GM19240 (cell line): ENCODE data around the gene TRIM65.

Experiments
- DNase-seq: peaks from one replicate; pipeline ENCODE4 v3.0.0; 2011; ENCODE audit warnings: low spot score; ENCODE audit not compliant: insufficient read length

Gene TRIM65

GRCh38 chr17:75917141-75917916 lies 20.6 kb upstream of the TRIM65 start:
- no peak for DNase-seq

- DNase-seq: no peak
These were observed 18.5 kb upstream of the TRIM65 start for GRCh38 chr17:75915268-75915667.

DNA sequence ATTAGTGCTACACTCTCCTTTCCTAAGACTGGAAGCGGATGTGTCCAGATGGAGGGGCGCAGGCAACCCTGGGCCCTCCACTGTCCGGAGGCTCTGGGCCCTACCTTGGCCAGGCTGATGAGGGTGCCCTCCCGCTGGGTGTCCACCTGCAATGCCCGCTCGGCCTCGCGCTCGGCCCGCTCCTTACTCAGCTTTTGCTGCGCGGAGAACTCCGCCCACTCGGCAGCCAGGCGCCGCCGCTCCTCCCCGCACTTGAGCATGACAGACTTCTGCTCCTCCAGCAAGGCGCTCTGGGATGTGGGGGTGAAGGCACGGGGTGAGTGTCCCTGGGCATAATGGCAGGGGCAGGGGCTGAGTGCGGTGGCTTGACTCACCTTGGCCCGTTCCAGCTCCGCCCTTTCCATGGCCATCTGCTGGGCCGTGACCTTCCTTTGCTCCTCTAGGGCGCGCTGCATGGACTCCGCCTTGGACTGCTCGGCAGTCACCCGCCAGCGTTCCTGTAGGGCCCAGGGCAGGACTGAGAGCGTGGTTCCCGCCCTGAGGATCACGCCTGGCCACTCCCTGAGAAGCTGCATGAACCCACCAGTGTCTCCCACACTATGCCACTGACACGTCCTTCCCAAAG lies 18.0 kb upstream of the TRIM65 start:
- DNase-seq: no peak

DNA sequence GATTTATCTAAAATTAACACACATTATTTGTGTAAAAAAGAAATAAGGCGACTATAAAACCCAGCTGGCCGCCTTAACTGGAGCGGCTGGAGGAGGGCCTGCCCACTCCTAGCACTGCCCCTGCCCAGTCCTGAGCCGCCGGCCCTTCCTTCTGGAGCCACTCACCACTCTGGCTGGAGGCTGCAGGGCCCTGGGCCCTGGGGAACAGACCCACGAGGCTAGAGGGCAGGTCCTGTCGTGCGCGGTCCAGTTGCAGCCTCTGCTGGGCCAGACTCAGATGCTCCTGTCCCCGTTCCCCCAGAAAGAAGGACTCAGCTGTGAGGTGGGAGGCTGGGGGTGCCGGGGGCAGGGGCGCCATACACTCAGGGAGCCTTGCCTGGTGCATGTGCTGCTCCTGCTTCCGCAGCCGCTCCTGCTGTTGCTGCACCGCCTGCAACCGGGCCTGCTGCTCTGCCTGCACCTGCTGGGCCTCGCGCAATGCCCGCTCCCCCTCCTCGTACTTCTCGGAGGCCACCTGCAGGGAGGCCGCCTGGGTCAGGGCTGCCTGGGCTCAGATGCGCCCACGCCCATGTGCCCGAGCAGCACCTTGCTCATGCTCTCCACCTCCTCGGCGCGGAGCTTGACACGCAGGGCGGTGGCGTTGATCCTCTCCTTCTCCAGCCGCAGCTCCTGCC lies 16.9 kb upstream of the TRIM65 start:
- DNase-seq: no peak

GRCh38 chr17:75910699-75911098 lies 13.9 kb upstream of the TRIM65 start:
- no peak for DNase-seq

- DNase-seq: no peak
These were observed 13.1 kb upstream of the TRIM65 start for GRCh38 chr17:75909812-75910274.

DNA sequence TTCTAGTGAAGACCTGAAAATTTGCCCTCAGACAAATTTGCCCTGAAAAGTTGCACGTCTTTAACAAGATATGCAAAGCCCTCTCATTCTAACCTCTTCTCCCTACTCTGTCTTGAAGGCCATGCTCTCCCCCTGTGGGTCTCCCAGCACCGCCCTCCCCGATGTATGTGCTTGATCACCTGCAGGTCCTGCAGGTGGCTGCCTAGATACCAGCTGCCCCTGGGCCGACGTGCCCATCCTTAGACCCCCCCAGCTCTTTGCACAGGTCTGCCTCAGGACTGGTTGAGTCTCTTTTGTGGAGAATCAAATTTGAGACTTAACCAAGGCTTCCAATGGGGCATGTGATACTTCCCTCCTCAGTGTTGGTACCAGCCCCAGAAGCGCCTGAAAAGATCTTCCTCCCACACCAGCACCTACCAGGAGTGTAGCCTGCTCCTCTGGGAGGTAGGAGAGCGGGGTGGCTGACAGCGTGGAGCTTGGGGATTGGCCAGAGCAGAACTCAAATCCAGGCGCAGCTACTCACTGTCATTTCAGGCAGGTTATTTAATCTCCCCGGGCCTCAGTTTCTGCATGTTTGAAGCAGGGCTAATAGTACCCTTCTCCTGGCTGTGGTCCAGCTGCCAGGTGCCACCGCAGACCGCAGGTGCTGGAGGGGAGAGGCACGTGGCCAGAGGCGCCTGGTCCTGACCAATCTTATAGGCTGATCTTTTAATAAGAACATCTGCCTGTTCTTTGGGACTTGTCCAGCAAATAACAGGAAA lies 12.5 kb upstream of the TRIM65 start:
- DNase-seq: no peak

DNA sequence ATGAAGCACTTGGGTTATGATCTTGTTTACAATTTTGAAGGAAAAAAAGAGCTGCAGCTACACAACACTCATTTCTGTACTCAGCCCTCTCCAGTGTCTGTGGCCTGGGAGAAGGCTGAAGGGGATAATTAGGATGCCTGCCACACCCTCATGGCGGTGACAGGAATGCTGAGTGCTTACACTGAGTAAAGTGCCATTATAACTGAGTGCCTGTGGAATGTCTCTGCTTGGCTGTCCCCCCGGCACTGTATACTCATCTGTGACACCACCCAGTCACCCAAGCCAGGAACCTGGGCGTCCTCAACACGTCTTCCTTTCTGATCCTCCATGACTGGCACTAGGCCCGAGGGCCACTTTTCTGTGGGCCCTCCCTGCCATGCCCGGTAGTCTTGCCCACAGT lies 11.4 kb upstream of the TRIM65 start:
- no peak for DNase-seq

DNA sequence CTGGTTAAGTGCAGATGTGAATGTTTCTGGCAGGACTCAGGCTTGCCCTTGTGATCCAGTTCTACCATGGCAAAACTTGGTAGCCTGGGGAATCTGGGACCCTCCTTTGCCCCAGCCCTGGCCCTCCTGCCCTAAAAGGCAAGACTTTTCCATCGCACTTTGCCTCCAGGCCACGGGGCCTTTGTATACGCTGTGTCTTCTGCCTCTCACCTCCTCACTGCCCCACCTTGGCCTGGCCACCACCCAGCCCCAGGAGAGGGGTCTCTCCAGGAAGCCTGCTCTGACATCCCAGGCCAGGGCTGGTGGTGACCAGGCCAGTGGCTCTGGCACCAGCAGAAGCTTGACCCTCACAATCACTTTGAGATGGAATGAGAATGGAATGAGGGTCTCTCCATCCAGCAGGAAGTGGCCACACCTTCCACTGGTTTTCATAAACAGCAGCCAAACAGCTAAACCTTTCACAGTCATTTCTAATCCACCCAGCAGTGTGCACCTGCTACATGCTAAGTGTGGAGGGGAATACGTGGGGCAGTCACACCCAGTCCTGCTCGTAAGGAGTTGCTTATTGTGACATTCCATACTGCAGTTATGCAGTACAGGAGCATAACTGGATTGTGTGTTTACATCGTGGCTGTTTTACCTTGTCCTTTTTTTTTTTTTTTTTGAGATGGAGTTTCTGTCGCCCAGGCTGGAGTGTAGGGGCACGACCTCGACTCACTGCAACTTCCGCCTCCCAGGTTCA lies 9.6 kb upstream of the TRIM65 start:
- DNase-seq: no peak

DNA sequence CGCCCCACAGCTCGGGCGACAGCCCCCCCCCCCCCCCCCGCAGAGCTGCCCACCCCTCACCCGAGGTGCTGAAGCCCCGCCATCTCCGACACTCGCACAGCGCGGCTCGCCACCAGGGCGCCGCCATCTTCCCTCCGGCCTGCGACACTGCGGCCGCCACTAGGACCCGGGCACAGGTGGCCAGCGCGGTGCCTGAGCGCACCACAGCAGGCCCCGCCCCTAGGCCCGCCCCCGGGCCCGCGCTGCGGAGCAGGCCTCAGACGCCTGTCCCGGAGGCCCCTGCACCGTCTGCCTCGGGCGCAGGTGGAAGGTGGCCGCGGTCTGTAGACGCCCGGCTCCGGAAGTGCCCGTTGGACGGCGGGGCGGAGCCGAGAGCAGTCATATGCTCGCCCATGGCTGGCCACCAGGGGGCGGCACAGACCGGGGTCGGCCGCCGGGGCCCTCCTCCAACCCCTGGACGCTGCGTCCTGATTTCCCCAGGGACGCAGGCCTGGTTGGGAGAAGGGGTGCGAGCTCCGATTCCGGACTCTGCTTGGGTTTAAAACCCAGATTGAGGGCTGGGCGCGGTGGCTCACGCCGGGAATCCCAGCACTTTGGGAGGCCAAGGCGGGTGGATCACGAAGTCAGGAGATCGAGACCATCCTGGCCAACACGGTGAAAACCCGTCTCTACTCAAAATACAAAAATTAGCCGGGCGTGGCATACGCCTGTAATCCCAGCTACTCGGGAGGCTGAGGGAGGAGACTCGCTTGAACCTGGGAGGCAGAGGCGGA lies 8.2 kb upstream of the TRIM65 start, which contains the start of gene MRPL38:
MRPL38 (minus strand) TSS at position 136 of the 773 bp plus-strand sequence; CDS start at position 127, 9 bp downstream.
- peak; percentile 99 for DNase-seq

- DNase-seq: no peak
These were observed 5.7 kb upstream of the TRIM65 start for GRCh38 chr17:75902406-75902805.

DNA sequence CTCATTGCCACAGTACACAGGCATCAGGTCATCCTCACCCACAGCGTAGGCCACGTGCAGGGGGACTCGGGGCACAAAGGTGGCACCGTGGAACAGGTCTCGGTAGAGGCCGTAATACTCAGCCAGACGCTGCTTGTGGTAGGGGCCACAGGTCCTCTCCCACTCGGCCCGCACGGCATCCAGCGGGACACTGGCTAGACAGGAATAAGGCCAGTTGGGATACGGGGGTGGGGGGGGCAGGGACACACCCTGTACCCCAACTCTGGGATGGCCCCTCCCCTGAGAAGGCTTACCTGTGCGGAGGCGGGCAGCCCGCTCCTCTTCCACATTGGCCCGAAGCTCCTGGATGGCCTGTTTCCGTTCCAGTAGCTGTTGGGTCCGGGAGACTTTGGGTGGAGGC lies 5.0 kb upstream of the TRIM65 start:
- DNase-seq: no peak

- no peak for DNase-seq
These were observed 4.2 kb upstream of the TRIM65 start for GRCh38 chr17:75900691-75901533.

DNA sequence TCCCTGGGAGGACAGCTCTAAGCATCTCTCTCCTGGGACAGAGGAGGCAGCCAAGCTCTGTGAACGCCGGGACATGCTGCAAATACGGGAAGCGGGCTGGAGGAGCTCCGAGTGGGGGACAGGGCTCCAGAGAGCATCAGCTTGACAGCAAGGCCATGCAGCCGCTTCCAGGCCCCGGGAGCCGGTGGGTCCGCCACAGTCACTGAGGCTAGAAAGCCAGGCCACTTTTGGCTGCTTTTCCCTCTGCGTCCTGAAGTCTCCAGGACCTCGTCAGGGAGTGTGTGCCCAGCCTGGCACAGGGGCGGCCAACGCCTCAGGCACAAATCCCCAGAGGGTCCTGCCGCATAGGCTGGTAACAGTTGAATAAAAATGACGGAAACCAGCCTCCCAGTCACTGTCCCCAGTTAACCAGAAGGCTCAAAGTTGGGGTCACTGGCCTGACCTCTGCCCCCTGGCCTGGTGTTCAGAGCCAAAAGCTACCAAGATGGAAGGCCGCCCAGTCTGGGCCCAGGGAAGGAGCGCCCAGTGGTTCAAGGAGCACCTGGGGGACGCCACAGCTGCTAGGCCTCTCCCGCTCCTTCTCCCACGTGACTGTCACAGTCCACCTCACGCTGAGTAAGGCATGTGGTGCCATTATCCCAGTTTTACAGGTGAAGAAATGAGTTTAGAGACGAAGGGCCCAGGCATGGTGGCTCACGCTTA lies 3.2 kb upstream of the TRIM65 start:
- no peak for DNase-seq

DNA sequence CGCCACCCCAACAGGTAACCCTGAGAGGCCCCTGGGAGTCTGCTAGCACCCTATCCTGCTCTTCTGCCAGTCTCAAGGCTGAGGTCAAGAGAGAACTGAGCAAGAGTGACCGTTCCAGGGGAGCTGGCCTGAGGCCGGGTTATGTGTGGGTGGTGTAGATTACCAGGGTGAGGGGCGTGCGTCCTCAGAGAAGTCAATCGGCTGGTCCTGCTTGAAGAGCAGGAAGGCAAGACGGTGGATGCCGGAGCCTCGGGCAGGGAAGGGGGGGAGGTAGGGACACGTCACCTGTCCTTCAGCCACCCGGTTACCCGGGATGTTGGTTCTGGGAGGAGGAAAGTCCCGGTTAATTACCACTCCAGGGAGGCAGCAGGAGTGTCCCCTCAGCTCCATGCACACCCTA lies 2.6 kb upstream of the TRIM65 start:
- DNase-seq: no peak

DNA sequence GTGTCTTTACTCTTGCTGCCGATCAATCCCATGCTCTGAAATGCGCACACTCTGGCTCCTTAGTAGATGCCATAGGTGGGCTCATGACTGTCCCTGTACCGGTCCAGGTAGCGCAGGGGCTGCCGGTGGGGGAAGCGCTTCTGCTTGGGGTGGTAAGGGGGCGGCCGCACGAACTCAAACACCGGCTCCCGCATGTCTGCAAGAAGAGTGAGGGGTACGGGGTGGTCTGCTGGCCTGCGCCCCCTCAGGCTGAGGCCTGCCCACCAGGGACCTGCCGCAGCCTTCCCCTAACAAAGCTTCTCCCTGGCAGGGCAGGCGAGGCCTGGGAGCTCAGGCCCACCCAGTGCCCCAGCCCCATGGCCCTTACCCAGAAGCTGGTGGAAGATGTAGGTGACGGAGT lies 2.0 kb upstream of the TRIM65 start:
- no peak for DNase-seq

- DNase-seq: no peak
These were observed 1.3 kb upstream of the TRIM65 start for GRCh38 chr17:75898065-75898464.

GRCh38 chr17:75897160-75898019 lies 639 bp upstream of the TRIM65 start:
- no peak for DNase-seq
